ENCODE data around the gene AMELY. TPM values are rescaled to one million over a fixed set of nuclear protein-coding genes. Genes with fewer than 3 reads are reported as not detected.
A peak's percentile ranks its signal among the peaks of the same experiment; 100 is the strongest.

Gene AMELY
- total RNA-seq, 2 donors from 2014 or later = not detected

GRCh38 chrY:6931779-6932396 lies 20.3 kb upstream of the AMELY start:
- Histone ChIP-seq H3K27me3 (replicated peaks; ENCODE audit: insufficient read depth) (no peaks in the 10 kb centered on the region), H3K4me1 (replicated peaks) (no peaks in the 10 kb centered on the region), H3K9me3 (no peaks in the 10 kb centered on the region), H3K36me3 (no peaks in the 10 kb centered on the region), H3K4me3 (no peak overlapping the region), H3K27ac (peak overlapping the region; percentile 42 to 66)
- TF ChIP-seq POLR2AphosphoS5 (IDR thresholded peaks at IDR 0.05) = peak; percentile 51
- no peak for TF ChIP-seq POLR2A (IDR thresholded peaks at IDR 0.05)
- intact Hi-C loops (cut with DNase I) = no loop called here
- DNase-seq (ENCODE audit: low spot score) = peak; percentile 22
- 42% methylated on average over 4 of the region's 4 CpGs for WGBS

- no peak for DNase-seq (ENCODE audit: low spot score)
- Histone ChIP-seq H3K4me3 (no peak overlapping the region), H3K27ac (peak overlapping the region in 1 of 2 donors; percentile 19), H3K9me3 (no peaks in the 10 kb centered on the region), H3K36me3 (no peaks in the 10 kb centered on the region), H3K27me3 (replicated peaks; ENCODE audit: insufficient read depth) (no peaks in the 10 kb centered on the region), H3K4me1 (replicated peaks) (no peaks in the 10 kb centered on the region)
- intact Hi-C loops (cut with DNase I) = no loop called here
- TF ChIP-seq, protein P1, sequence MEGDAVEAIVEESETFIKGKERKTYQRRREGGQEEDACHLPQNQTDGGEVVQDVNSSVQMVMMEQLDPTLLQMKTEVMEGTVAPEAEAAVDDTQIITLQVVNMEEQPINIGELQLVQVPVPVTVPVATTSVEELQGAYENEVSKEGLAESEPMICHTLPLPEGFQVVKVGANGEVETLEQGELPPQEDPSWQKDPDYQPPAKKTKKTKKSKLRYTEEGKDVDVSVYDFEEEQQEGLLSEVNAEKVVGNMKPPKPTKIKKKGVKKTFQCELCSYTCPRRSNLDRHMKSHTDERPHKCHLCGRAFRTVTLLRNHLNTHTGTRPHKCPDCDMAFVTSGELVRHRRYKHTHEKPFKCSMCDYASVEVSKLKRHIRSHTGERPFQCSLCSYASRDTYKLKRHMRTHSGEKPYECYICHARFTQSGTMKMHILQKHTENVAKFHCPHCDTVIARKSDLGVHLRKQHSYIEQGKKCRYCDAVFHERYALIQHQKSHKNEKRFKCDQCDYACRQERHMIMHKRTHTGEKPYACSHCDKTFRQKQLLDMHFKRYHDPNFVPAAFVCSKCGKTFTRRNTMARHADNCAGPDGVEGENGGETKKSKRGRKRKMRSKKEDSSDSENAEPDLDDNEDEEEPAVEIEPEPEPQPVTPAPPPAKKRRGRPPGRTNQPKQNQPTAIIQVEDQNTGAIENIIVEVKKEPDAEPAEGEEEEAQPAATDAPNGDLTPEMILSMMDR (IDR thresholded peaks at IDR 0.05) = no peak
- TF ChIP-seq POLR2A (IDR thresholded peaks at IDR 0.05) (no peak), POLR2AphosphoS5 (IDR thresholded peaks at IDR 0.05) (no peak)
- no CpG with 5 or more reads among the region's 1 CpG for WGBS
Observed at GRCh38 chrY:6929237-6929636, 17.7 kb upstream of the AMELY start.

- 44% methylated on average over 2 of the region's 4 CpGs for WGBS
- DNase-seq (ENCODE audit: low spot score) = no peak
- Histone ChIP-seq H3K4me1 (replicated peaks) (no peaks in the 10 kb centered on the region), H3K9me3 (no peaks in the 10 kb centered on the region), H3K27ac (peak overlapping the region in 1 of 2 donors; percentile 19), H3K4me3 (no peak overlapping the region), H3K36me3 (no peaks in the 10 kb centered on the region), H3K27me3 (replicated peaks; ENCODE audit: insufficient read depth) (no peaks in the 10 kb centered on the region)
- intact Hi-C loops (cut with DNase I) = no loop called here
- no peak for TF ChIP-seq POLR2A (IDR thresholded peaks at IDR 0.05)
Observed at GRCh38 chrY:6928265-6928664, 16.7 kb upstream of the AMELY start.

DNA sequence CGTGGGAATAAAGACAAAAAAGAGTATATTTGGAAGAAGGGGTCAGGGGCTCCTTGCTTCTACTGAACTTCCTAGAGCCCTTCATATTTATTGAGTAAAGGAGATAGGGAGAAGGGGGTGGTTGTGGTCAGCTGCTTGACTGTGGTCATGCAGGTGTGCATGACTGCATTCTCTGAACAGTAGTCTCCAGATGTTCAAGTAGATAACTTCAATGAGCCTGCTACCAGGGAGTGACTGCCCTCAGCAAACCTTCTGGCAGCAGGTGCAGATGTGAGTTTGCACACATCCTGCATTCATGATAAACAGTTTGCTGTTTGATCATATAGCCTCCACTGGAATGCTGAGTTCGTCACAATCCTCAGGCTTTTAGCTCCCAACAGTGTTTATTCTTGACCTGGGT lies 9.5 kb upstream of the AMELY start:
- Histone ChIP-seq H3K9me3 (no peaks in the 10 kb centered on the region), H3K27me3 (replicated peaks; ENCODE audit: insufficient read depth) (no peaks in the 10 kb centered on the region), H3K4me1 (replicated peaks) (no peaks in the 10 kb centered on the region), H3K27ac (no peak overlapping the region), H3K36me3 (no peaks in the 10 kb centered on the region), H3K4me3 (no peak overlapping the region)
- no peak for DNase-seq (ENCODE audit: low spot score)
- TF ChIP-seq, protein P1 (IDR thresholded peaks at IDR 0.05) = no peak
- TF ChIP-seq POLR2A (IDR thresholded peaks at IDR 0.05) (no peak), POLR2AphosphoS5 (IDR thresholded peaks at IDR 0.05) (no peak)
- intact Hi-C loops (cut with DNase I) = no loop called here
- 91% methylated on average over 2 of the region's 2 CpGs for WGBS

GRCh38 chrY:6913362-6913761 lies 1.8 kb upstream of the AMELY start:
- Histone ChIP-seq H3K27me3 (replicated peaks; ENCODE audit: insufficient read depth) (no peaks in the 10 kb centered on the region), H3K27ac (no peak overlapping the region), H3K4me3 (no peak overlapping the region), H3K36me3 (no peaks in the 10 kb centered on the region), H3K9me3 (no peaks in the 10 kb centered on the region), H3K4me1 (replicated peaks) (no peaks in the 10 kb centered on the region)
- intact Hi-C loops (cut with DNase I) = no loop called here
- DNase-seq (ENCODE audit: low spot score) = no peak
- TF ChIP-seq, protein P1 (IDR thresholded peaks at IDR 0.05) = no peak
- TF ChIP-seq POLR2A (IDR thresholded peaks at IDR 0.05) (no peak), POLR2AphosphoS5 (IDR thresholded peaks at IDR 0.05) (no peak)
